CD4-positive, alpha-beta memory T cell (primary cell): ENCODE measurements around the gene PFKL. TPM values are rescaled to one million over a fixed set of nuclear protein-coding genes. Genes with fewer than 3 reads are reported as not detected.

Experiments
- CTCF ChIA-PET: fragments of 350-600 bp; sonication (Branson Sonifier 250); formaldehyde crosslinking; loops from one replicate; lab custom pipeline; 2021; ENCODE audit warnings: inconsistent platforms; ENCODE audit not compliant: partially characterized antibody; lab: Charles Lee
- POLR2A ChIA-PET: fragments of 350-600 bp; sonication (Branson Sonifier 250); formaldehyde crosslinking; loops from one replicate; lab custom pipeline; 2021; ENCODE audit not compliant: partially characterized antibody; lab: Charles Lee
- DNase-seq, 5 donors: peaks; one replicate each; pipeline versions ENCODE4 v3.0.0 to v3.0.0-alpha.2; 2020 to 2022; ENCODE audit warnings: mixed read lengths in 1 of 5
- H3K27ac ChIP-seq: one replicate; pipeline ENCODE4 v1.7.0; 2013; ENCODE audit warnings: low read depth, low read length
- H3K27me3 ChIP-seq: 2 replicates; pipeline ENCODE4 v1.7.0; 2013; ENCODE audit warnings: mild to moderate bottlenecking, low read length, moderate library complexity; ENCODE audit not compliant: insufficient read depth
- H3K36me3 ChIP-seq: 2 replicates; pipeline ENCODE4 v1.7.0; 2013; ENCODE audit warnings: mild to moderate bottlenecking, low read length, moderate library complexity; ENCODE audit not compliant: insufficient read depth
- H3K4me1 ChIP-seq: 2 replicates; pipeline ENCODE4 v1.7.0; 2013; ENCODE audit warnings: mild to moderate bottlenecking, low read length, moderate library complexity; ENCODE audit not compliant: insufficient read depth
- H3K4me3 ChIP-seq, 2 donors: one replicate each; pipeline ENCODE4 v1.7.0; 2013; ENCODE audit warnings: low read length in 2 of 2, mild to moderate bottlenecking in 1 of 2
- H3K9me3 ChIP-seq, 2 donors: one replicate each; pipeline ENCODE4 v1.7.0; 2013; ENCODE audit warnings: low read length in 2 of 2, control low read depth in 1 of 2; ENCODE audit not compliant: control insufficient read depth in 1 of 2
- H3K27ac Mint-ChIP-seq, 7 donors: one replicate each; pipeline ENCODE4 v1.8.0; 2020 to 2021; ENCODE audit warnings: mixed read lengths in 7 of 7, mild to moderate bottlenecking in 6 of 7, inconsistent platforms in 3 of 7, moderate library complexity in 3 of 7
- H3K27me3 Mint-ChIP-seq, 2 donors: one replicate each; pipeline ENCODE4 v1.8.0; 2020 to 2021; ENCODE audit warnings: mixed read lengths in 2 of 2
- H3K36me3 Mint-ChIP-seq, 2 donors: one replicate each; pipeline ENCODE4 v1.8.0; 2020 to 2021; ENCODE audit warnings: mixed read lengths in 2 of 2, inconsistent platforms in 1 of 2, mild to moderate bottlenecking in 1 of 2
- H3K4me1 Mint-ChIP-seq, 4 donors: one replicate each; pipeline ENCODE4 v1.8.0; 2020 to 2021; ENCODE audit warnings: mixed read lengths in 4 of 4, mild to moderate bottlenecking in 1 of 4
- H3K4me3 Mint-ChIP-seq, 8 donors: one replicate each; pipeline ENCODE4 v1.8.0; 2020 to 2021; ENCODE audit warnings: mixed read lengths in 8 of 8, mild to moderate bottlenecking in 7 of 8, moderate library complexity in 6 of 8, inconsistent platforms in 3 of 8
- H3K9me3 Mint-ChIP-seq, 8 donors: one replicate each; pipeline ENCODE4 v1.8.0; 2020 to 2021; ENCODE audit warnings: mixed read lengths in 8 of 8, mild to moderate bottlenecking in 5 of 8, inconsistent platforms in 3 of 8, moderate library complexity in 1 of 8
- intact Hi-C: fragments of 100-400 bp; cut with micrococcal nuclease; formaldehyde crosslinking; loops from one replicate; pipeline ENCODE4 v1.15.1; 2023
- polyA plus RNA-seq, 2 donors: library from polyadenylated mRNA; unstranded; fragments of 300-500 nt; fragmentation: Illumina TruSeq; gene quantifications; one replicate each; pipeline ENCODE4 v1.2.3, GENCODE V29; 2021
- total RNA-seq, 2 experiments: library from RNA; stranded (reverse); gene quantifications; one replicate each; pipeline ENCODE4 v1.2.3, GENCODE V29; 2021

The PFKL gene
- total and polyA plus RNA-seq, 4 experiments from 2014 or later, result 132 to 145 (median 139) TPM

GRCh38 chr21:44333509-44334328, 33.9 kb downstream of the PFKL start:
- Mint-ChIP-seq H3K36me3 (peaks cover 0 to 20% of the 10 kb centered on the region in 2 donors), H3K27me3 (no peaks in the 10 kb centered on the region), H3K4me3 (no peak overlapping the region), H3K4me1 (peaks cover 6 to 16% (median 9%) of the 10 kb centered on the region in 4 donors), H3K9me3 (peaks cover 0 to 14% (median 0%) of the 10 kb centered on the region in 8 donors), H3K27ac (peak overlapping the region in 1 of 7 donors; percentile 11)
- POLR2A ChIA-PET, result no interaction called here
- intact Hi-C loops, result loop anchor here (10.0 kb wide), 1 partner anchor 481 kb away; the partner anchor contains the start of gene SUMO3
- no peaks in the 10 kb centered on the region for H3K9me3 ChIP-seq
- H3K27ac ChIP-seq, result no peak overlapping the region
- CTCF ChIA-PET, result no interaction called here
- no peaks in the 10 kb centered on the region for H3K27me3 ChIP-seq
- peaks cover 5% of the 10 kb centered on the region for H3K4me1 ChIP-seq
- no peak for DNase-seq
- peaks cover 5% of the 10 kb centered on the region for H3K36me3 ChIP-seq
- no peak overlapping the region for H3K4me3 ChIP-seq

- Mint-ChIP-seq H3K4me3 (no peak overlapping the region), H3K27ac (peak overlapping the region in 1 of 7 donors; percentile 55), H3K36me3 (peaks cover 0 to 26% of the 10 kb centered on the region in 2 donors), H3K27me3 (no peaks in the 10 kb centered on the region), H3K9me3 (peaks cover 0 to 14% (median 0%) of the 10 kb centered on the region in 8 donors), H3K4me1 (peaks cover 7 to 22% (median 10%) of the 10 kb centered on the region in 4 donors)
- peaks cover 5% of the 10 kb centered on the region for H3K4me1 ChIP-seq
- DNase-seq, result no peak
- CTCF ChIA-PET, result no interaction called here
- H3K27ac ChIP-seq, result no peak overlapping the region
- peaks cover 5% of the 10 kb centered on the region for H3K36me3 ChIP-seq
- H3K9me3 ChIP-seq, result no peaks in the 10 kb centered on the region
- no peaks in the 10 kb centered on the region for H3K27me3 ChIP-seq
- intact Hi-C loops, result loop anchor here (5.0 to 10.0 kb wide), 2 partner anchors 480 to 1362 kb away; partner anchors contain the start of genes PKNOX1 and SUMO3
- POLR2A ChIA-PET, result interaction anchor here (0.8 to 1.1 kb wide), 2 partner anchors 8 to 249 kb away, joined by 5 to 9 read pairs; no protein-coding TSS in a partner anchor
- no peak overlapping the region for H3K4me3 ChIP-seq
Observed at GRCh38 chr21:44334329-44335030, 34.6 kb downstream of the PFKL start.

GRCh38 chr21:44335266-44336059, 35.6 kb downstream of the PFKL start:
- peaks cover 0 to 27% of the 10 kb centered on the region in 2 donors for H3K36me3 Mint-ChIP-seq
- peak overlapping the region in 1 of 7 donors; percentile 55 for H3K27ac Mint-ChIP-seq
- H3K4me1 Mint-ChIP-seq, result peaks cover 13 to 32% (median 16%) of the 10 kb centered on the region in 4 donors
- peaks cover 15% of the 10 kb centered on the region for H3K4me1 ChIP-seq
- H3K9me3 ChIP-seq, result no peaks in the 10 kb centered on the region
- H3K36me3 ChIP-seq, result peaks cover 5% of the 10 kb centered on the region
- intact Hi-C loops, result loop anchor here (5.0 to 10.0 kb wide), 2 partner anchors 479 to 1363 kb away; partner anchors contain the start of genes PKNOX1 and SUMO3
- no peak overlapping the region for H3K4me3 Mint-ChIP-seq
- H3K27ac ChIP-seq, result no peak overlapping the region
- ChIA-PET POLR2A (interaction anchor here (0.8 to 1.1 kb wide), 2 partner anchors 9 to 250 kb away, joined by 5 to 9 read pairs; no protein-coding TSS in a partner anchor), CTCF (no interaction called here)
- H3K9me3 Mint-ChIP-seq, result peaks cover 0 to 14% (median 0%) of the 10 kb centered on the region in 8 donors
- DNase-seq, result no peak
- H3K27me3 ChIP-seq, result no peaks in the 10 kb centered on the region
- no peak overlapping the region for H3K4me3 ChIP-seq
- peaks cover 0 to 1% of the 10 kb centered on the region in 2 donors for H3K27me3 Mint-ChIP-seq

- H3K27me3 Mint-ChIP-seq, result peaks cover 0 to 1% of the 10 kb centered on the region in 2 donors
- Histone ChIP-seq H3K4me1 (peaks cover 15% of the 10 kb centered on the region), H3K9me3 (no peaks in the 10 kb centered on the region), H3K36me3 (peaks cover 5% of the 10 kb centered on the region), H3K4me3 (no peak overlapping the region), H3K27ac (no peak overlapping the region), H3K27me3 (no peaks in the 10 kb centered on the region)
- ChIA-PET CTCF (interaction anchor here (0.9 kb wide), 1 partner anchor 34 kb away, joined by 3 read pairs; no protein-coding TSS in a partner anchor), POLR2A (interaction anchor here (1.0 to 2.0 kb wide), 4 partner anchors 9 to 324 kb away, joined by 3 to 9 read pairs (median 5); partner anchors contain the start of gene TRPM2)
- H3K4me1 Mint-ChIP-seq, result peaks cover 12 to 37% (median 18%) of the 10 kb centered on the region in 4 donors
- H3K36me3 Mint-ChIP-seq, result peaks cover 0 to 23% of the 10 kb centered on the region in 2 donors
- no peak for DNase-seq
- peak overlapping the region; percentile 9 to 83 (median 64) for H3K4me3 Mint-ChIP-seq
- H3K27ac Mint-ChIP-seq, result peak overlapping the region; percentile 76 to 99 (median 92)
- H3K9me3 Mint-ChIP-seq, result peaks cover 0 to 11% (median 0%) of the 10 kb centered on the region in 8 donors
- intact Hi-C loops, result loop anchor here (5.0 to 10.0 kb wide), 2 partner anchors 477 to 1365 kb away; partner anchors contain the start of genes PKNOX1 and SUMO3
Observed at GRCh38 chr21:44337449-44337848, 37.6 kb downstream of the PFKL start.

- peaks cover 0 to 23% of the 10 kb centered on the region in 2 donors for H3K36me3 Mint-ChIP-seq
- peaks cover 0 to 1% of the 10 kb centered on the region in 2 donors for H3K27me3 Mint-ChIP-seq
- Histone ChIP-seq H3K4me1 (peaks cover 15% of the 10 kb centered on the region), H3K27ac (peak overlapping the region; percentile 29), H3K4me3 (no peak overlapping the region), H3K9me3 (no peaks in the 10 kb centered on the region), H3K27me3 (no peaks in the 10 kb centered on the region), H3K36me3 (peaks cover 5% of the 10 kb centered on the region)
- ChIA-PET CTCF (interaction anchor here (0.9 kb wide), 1 partner anchor 35 kb away, joined by 3 read pairs; no protein-coding TSS in a partner anchor), POLR2A (interaction anchor here (0.6 to 2.5 kb wide), 24 partner anchors 8 to 1445 kb away, joined by 3 to 10 read pairs (median 4); partner anchors contain the start of genes ADARB1, NDUFV3, PKNOX1 and PTTG1IP)
- intact Hi-C loops, result loop anchor here (5.0 to 10.0 kb wide), 2 partner anchors 477 to 1366 kb away; partner anchors contain the start of genes PKNOX1 and SUMO3
- DNase-seq, result peak; percentile 38 to 67 (median 49)
- H3K27ac Mint-ChIP-seq, result peak overlapping the region; percentile 76 to 99 (median 92)
- H3K4me3 Mint-ChIP-seq, result peak overlapping the region; percentile 45 to 83 (median 64)
- H3K9me3 Mint-ChIP-seq, result peaks cover 0 to 11% (median 0%) of the 10 kb centered on the region in 8 donors
- peaks cover 12 to 37% (median 18%) of the 10 kb centered on the region in 4 donors for H3K4me1 Mint-ChIP-seq
Observed at GRCh38 chr21:44337941-44338895, 38.4 kb downstream of the PFKL start.
